EL (cell line): ENCODE results near the gene DLG2.
"Not testable (repeated sequence)": the region's sequence is repeated elsewhere in the genome, so short reads cannot be mapped to it uniquely, and the experiment has no call there.

Experiments used
- DNase-seq: peaks from one replicate; pipeline ENCODE4 v3.0.0-alpha.2; 2016

DLG2 gene

DNA sequence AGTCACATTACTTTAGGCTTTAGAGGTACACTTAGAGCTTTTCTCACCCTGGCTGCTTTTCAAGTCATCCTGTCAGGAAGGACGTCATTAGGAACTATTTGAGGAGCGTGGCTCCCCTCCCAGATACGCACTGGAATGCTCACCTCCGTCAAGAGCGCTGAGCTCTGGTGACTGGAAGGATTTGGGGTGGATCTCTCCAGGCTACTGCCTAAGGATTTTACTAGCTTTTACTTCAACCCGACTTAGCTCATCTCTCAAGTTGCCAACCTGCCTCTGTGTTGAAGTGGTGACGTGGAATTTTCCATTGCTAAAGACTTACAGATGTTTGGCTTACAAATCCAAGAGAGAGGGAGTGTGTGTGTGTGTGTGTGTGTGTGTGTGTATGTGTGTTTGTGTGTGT, 1985.6 kb downstream of the DLG2 start:
- DNase-seq = no peak

DNA sequence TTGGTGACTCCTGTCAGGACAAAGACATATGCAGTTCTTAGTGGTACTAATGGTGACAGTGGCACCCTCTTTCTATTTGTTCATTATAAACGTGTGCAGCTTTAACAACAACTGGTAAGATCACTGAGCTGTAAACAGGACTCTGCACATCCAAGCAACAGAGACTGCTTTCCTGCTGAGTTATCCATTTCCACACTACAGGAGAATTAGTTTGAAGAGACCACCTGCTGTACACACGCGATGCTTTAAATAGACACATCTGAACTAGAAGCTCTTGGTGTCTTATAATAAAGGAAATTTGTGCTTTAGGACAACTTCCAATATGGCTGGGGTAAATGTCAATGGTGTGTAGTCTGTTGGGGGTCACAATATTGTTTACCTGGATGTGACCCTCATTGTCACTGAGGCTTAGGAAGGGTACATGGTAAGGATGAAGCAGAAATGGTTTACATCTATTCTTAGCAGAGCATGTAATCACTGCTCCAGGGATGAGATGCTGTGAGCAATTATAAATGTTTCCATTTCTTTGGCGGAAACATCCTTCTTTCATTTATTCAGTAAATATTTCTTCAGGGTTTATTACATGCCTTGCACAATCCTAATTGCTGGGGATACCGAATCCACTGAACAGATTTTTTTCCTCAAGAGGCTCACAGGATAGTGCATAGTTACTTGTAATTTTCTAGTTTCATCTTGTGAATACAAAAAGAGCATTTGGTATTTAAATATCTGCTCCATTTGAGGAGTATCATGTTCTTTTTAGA, 1987.0 kb downstream of the DLG2 start:
- no peak for DNase-seq

DNA sequence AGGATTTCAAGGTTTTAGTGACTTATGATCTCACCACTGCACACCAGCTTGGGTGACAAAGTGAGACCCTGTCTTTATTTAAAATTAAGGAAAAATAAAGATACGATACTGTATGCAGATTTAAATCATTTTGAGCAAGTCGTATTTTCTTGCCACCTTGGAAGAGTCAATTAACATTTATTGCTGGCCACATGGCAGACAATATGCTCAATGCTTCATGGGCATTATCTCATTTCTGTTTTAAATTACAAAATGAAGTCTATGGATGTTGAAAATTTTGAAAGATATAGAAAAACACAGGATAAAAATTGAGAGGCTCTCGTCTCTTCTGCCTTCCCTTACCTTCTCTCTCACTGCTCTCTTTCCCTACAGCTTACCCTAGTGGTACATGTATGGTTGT, 1992.0 kb downstream of the DLG2 start:
- DNase-seq = no peak

DNA sequence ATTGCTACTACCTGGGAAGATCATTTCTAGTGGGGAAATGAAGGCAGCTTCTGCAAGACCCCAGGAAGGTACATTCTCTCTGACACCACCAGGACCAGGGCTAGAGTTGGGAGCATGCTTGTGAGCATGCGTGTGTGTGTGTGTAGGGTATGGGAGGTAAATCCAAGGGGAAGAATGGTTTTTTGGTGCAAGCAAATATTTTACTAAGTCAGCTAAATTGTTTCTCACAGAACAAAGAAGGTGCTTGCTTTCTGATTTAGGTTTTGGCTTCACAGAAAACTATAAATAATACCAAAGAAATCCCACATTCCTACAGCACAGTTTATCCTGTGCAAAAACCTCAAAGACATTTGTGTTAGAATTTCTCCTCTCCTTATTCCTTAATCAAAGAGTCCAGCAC, 1996.9 kb downstream of the DLG2 start:
- DNase-seq = no peak

DNA sequence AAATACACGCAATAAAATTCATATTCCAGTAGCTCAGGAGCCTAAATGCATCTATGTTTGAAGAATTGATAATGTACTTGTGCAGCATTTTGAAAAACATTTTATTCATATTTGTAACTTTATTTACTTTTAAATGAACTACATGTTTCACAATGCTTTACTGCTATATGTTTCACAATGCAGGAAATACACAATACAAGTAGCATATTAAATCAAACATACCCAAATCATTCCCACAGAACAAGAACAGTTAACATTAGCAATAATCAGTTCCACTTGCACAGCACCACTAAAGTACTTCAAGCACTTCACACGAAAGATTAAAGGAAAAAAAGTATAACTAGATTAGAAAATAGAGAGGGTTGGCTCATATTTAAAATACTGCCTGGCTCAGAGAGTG, 1997.4 kb downstream of the DLG2 start:
- DNase-seq = no peak

DNA sequence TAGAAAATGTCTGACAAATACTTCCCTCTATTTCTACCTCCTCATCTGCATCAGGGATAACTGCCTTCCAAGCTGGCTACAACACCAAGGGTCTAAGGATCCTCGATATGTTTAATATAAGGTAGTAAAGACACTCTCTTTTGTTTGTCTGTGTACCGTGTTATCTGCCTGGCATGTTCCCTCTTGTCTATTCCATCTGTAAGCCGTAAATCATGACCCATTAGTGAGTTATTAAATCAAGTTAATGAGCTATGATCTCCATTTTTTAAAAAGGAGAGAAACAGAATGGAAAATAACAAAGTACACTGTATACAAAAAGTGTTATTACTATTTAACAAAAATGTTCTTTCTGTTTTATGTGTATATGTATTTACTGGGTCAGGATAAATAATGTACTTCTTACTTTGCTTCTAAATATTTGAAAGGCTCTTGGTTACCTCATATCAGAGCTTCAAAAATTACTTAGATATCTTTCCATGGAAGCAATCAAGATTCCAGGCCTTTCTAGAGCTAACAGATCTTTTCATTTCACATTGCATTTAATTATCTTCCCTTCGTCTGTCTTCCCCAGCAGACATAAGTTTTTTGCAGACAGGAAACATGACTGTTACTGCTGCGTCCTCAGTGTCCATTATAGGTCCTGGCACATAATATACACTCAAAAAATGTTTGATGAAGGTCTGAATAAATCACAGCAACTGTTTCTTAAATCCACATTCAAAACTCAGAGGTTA, 1998.4 kb downstream of the DLG2 start:
- DNase-seq = no peak

GRCh38 chr11:83625336-83625735, 2001.8 kb downstream of the DLG2 start:
- DNase-seq = no peak

GRCh38 chr11:83617671-83618070, 2009.5 kb downstream of the DLG2 start:
- no peak for DNase-seq

GRCh38 chr11:83613767-83614121, 2013.4 kb downstream of the DLG2 start:
- DNase-seq = no peak

DNA sequence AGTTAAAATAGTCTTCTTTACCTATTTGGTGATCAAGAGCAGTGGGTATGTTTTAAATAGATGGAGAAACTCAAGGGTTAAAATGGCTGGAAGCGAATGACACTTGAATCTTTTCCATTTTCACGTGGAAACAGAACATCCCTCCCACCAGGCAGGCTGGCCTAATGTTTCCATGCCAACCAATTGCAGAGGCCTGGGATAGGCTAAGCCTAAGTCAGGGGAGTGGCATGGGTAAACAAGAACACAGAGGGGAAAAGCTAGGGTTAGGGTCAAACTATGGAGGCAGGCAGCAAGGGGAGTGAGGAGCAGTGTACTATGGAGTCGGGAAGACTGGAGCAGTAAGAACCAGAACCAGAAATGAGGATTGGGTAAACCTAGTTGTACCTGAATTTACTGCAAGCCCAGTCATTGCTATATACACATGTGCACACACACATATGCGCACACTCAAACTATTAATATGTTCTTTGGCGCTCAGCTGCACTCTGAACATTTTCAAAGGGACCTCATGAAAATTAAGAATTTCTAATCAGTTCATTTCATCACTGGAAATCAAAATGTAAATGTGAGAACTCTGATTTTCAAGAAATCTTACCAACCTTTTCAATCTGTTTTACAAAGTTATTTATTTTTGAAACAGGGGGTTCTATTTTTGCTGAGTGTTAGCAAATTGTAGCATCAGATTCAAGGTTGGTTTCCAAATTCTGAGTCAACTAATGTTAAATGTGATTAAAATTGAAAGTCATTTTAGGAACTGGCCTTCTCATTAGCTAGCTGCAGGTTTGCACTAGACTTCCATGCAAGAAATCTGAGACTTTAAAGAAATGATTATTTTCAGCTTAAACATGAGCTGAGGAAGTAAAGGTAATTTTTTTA, 2014.0 kb downstream of the DLG2 start:
- no peak for DNase-seq

- no peak for DNase-seq
Measured at GRCh38 chr11:83611600-83611999, 2015.5 kb downstream of the DLG2 start.

DNA sequence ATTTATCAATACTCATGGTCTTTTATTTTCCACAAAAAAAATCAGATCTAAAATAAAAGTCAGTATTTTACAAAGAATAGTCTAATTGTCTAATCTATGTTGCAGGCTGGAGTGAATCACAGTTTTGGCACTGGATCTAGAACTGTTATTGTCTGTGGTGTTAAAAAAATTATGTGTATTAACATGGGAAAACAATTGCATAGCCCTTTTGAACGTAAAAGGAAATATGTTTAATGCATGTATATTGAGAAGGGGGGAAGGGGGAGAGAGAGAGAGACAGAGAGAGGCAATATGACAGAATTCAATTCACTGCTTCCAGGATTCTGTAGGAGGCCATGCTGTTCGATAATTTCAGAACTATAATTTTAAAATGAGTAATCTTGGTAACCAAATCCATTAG, 2016.1 kb downstream of the DLG2 start:
- no peak for DNase-seq

DNA sequence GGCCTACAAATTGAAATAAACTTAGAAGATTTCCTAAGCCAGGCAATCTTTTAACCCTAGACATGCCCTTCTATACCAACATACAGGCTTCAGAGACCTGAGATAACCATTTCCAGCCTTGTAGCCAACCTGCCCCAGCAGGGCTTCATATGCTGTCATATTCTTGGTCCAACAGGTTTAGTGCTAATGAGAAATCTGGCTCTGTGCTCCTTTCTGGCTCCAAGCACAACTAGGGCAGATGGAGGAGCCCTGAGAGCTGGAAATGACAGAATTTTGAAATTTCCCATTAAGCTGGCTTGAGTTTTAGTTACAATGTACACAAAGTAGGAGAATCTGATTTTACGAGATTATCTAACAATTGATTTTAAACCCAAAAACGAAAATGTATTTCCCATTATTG, 2018.0 kb downstream of the DLG2 start:
- DNase-seq = no peak

DNA sequence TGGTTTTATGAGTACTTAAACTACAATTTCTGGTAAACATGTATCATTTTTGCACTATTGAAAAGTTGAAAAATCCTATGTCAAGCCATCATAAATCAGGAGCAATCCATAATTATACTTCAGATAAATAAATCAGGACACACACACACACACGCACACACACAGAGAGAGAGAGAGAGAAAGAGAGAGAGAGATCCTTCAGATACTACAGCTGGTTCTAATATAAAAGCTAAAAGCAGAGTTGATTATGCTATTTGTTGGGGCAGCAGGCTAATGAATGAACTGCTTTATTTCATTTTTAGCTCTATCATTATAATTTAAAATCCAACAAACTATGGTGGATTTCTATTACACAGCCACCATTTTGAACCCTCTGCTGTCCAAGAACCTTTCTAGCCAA, 2018.6 kb downstream of the DLG2 start:
- no peak for DNase-seq

GRCh38 chr11:83601914-83602527, 2025.1 kb downstream of the DLG2 start:
- DNase-seq = no peak

DNA sequence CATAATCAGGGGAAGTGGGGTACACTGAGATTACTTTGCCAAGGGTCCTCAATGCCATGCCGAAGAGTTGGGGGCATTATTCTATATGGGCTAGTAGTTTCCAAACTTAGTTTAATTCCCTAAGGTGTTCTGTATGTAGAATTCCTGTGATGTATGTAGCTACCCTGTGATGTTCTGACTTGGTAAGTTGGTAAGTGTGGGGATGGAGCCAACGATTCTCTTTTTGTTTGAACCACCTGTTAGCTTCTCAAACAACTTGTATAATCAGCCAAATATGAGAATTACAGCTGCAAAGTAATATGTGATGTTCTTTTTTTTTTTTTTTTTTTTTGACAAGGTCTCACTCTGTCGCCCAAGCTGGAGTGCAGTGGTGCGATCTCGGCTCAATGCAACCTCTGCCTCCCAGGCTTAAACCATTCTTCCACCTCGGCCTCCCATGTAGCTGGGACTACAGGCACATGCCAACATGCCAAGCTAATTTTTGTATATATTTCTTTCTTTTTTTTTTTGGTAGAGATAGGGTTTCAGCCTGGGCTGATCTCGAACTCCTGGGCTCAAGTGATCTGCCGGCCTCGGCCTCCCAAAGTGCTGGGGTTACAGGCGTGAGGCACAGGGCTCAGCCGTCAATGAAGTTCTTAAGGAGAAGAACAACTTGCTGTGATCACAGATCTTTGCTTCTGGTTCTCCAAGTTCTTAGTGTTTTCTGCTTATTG, 2025.8 kb downstream of the DLG2 start:
- DNase-seq = no peak

DNA sequence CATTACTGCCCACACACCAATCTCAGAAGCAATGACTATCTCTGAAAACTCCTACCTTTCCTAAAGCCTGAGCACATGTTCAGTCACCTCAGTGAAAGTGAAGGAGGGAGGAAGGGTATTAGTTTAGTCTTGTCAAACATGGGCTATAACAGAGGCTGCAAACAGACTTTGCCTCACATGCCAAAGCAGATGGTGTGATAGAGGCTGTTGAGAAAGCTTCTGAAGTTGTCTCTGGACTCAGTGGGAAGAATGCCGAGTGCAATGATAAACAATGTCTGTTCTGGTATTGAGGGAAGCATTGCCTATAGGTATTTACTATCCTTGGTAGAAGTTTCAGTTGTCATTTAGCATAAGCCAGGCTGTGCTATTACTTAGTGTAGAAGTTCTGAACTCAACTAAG, 2026.5 kb downstream of the DLG2 start:
- DNase-seq = no peak

- DNase-seq = no peak
Measured at GRCh38 chr11:83599066-83599465, 2028.1 kb downstream of the DLG2 start.

- DNase-seq = not testable (repeated sequence)
Measured at GRCh38 chr11:83587797-83588196, 2039.3 kb downstream of the DLG2 start.

GRCh38 chr11:83583757-83584366, 2043.3 kb downstream of the DLG2 start:
- peak; percentile 47 for DNase-seq

- DNase-seq = peak; percentile 37
Measured at GRCh38 chr11:83574519-83574918, 2052.6 kb downstream of the DLG2 start.
